Amygdala (tissue), 56 donors: ENCODE measurements around the gene GJD3.
A peak's percentile ranks its signal among the peaks of the same experiment; 100 is the strongest.

Experiments
- DNase-seq, 56 donors: peaks; one replicate each; lab custom pipeline; 2025; lab: John Stamatoyannopoulos, UW

The GJD3 gene

DNA sequence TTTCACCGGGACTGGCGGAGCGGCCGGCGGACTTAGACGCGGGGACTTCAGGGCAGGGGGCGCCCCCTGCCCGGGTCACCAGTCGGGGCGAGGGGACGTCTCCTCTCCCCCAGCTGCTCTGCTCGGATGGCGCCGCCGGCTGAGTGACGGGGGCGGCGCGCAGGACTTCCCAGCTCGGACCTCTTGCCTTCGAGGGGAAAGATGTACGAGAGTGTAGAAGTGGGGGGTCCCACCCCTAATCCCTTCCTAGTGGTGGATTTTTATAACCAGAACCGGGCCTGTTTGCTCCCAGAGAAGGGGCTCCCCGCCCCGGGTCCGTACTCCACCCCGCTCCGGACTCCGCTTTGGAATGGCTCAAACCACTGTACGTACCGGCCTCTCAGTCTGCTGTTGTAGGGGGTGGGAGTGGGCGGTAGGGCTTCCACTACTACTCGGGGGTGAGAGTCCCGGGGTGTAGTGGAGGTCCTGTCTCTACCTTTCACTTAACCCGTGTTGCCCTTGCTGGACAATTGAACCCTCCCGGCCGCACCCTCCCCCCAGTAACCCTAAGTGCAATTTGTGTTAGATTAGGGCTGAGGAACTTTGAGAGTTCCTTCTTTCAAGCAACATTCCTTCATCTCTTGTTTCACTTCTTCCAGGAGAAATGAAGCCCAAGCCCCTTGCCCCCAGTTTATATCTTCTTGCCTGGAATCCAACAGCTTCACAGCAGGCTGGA is 21.9 kb downstream of the GJD3 start:
- no peak for DNase-seq

DNA sequence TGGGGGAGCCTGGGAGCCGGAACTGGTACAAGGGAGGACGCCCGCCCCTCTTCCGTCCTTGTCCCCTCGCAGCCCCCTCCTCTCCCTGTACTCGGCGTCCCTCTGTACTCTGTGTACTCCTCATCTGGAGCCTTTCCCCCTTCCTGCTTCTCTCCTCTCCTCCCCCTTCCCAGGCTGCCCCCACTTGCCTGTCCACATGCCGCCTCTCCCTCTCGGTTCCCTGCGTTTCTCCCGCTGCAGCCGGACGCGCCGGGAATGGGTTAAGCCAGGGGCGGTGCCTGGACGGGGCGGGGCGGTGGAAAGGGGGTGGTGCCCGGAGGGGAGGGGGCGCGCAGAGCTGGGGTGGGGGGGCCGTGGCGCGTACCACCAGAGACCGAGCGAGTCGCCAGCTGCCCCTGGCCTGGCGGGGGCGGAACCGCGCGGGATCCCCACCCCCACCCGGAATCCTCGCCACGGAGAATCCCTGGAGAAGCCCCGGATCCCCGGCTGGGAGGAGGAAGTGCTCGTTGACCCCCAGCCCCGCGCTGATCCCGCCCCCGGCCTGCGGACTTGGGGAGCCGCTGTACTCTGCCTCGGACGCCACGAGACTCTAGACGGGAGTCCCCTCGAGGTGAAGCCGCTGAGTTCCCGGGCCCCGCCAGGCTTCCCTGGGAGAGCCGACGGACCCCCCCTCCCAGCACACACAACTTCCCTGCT is 22.6 kb downstream of the GJD3 start:
- peak in 43 of 56 donors; percentile 12 to 85 (median 46) for DNase-seq

DNA sequence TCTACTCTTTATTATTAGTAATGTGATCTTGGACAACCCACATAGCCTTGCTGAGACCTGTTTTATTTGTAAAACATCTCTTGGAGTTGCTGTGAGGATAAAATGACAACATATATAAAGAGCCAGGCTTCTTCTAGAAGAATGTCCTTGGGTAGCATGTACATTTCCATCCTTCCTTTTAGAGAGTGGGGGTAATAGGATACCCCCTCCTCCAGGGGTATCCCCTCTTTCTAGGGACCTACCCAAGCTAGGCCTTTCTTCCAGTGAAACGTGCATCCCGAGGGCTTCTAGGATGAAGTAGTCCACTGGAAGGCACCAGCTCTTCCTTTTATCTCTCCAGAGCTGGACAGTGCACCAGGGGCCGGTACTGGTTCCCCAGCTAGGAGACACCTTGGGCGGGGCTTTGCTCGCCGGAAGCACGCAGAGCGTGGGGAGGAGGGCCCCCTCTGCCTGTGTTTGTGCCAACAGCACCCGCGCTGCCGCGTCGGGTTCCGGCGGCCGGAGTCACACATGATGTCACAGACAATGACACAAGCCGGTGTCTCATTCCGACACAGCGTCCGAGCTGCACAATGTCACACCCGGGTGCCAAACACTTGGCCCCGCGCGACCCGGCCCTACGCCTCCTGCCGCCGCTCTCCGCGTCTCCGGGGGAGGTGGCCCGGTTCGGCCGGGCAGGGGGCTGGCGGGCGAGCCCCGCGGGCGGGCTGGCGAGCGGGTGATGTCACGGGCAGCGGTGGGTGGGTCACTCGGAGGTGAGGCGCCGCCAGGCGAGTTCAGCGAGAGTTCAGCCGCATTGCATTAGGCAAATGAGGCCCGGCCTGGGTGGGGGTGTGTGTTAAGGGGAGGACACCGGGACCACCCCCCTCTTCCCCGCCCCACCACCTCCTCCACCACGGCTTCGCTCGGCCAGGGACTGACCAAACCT is 23.4 kb downstream of the GJD3 start:
- peak in 46 of 56 donors; percentile 21 to 94 (median 58) for DNase-seq

DNA sequence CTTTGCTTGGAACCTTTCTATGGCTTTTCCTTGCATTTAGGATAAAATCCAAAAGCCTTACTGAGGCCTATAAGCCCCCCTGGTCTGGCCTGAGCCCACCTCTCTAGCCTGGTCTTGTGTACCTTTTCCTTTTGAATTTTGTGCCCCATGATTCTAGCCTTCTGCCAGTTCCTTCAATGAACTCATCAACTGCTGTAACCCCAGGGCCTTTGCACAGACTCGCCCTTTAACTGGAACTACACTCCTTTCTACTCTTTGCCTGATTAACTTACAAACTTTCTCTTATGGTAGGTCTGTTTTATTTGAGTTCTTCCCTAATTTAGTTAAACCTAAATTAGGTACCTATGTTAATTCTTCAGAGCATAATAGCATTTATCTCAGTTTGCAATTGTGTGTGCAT is 24.2 kb downstream of the GJD3 start:
- DNase-seq = no peak

DNA sequence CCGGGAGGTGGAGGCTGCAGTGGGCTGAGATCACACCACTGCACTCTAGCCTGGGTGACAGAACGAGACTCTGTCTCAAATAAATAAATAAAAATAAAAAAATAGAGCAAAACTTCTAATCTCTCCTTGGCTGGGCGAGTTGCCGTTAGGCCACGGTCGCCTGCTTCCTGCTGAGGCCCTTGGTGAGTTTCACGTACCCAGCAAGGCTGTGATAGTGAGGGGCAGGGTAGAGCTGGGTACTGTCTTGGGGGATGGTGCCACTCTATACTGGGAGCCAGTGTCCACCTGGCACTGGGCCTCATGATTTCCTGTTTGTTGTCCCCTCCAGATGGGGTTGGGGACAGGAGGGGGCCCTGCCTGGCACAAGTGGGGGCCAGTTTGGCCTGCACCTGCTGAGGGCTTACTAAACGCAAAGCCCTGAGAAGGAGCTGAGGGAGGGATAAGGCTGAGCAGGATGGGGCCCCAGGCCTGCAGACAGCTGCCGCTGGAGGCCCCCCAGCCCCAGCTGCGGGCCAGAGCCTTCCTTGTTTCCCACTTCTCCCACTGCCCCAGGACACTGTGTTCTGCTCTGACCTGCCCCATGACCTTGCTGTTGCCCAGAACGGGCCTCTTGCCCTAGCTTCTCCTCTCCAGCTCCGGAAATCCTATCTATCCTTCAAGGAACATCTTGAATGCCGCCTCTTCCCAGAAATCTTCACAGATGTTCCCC is 25.4 kb downstream of the GJD3 start:
- DNase-seq = no peak

DNA sequence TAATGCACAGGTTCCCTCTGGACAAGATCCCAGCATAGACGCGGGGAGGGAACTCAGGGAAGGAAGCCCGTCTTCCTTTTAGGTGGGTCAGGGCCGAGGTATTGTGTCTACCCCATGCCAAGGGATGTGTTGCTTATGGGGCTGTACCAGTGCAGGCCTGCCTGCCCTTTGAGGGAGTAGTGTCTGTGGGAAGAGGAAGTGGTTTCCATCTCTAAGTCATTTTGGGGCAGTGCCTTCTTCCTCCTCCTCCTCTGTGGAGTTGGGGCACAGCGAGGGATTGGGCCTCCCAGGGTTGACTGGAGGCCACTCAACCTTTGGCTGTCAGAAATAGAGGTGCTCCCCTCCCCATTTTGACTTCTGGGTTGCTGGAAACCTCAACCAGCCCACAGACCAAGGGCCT is 26.5 kb downstream of the GJD3 start:
- no peak for DNase-seq

DNA sequence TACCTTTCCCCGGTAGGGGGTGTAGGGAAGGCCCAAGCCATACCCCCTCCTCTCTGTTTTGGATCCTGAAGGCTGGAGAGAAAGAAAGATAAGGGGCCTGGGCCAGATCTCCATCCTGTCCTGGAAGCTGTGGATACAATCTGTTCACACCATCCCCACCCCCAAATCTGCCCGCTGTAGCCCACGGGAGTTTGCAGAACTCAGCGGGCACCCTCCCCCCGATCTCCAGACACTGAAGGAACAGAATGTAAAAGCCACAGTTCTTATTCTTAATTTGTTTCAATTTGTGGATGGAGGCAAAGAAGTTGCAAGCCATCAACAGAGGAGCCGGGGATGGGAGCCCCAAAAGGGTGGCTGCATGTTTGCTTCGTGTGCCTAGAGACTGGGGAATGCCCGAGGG is 27.2 kb downstream of the GJD3 start:
- DNase-seq = no peak

DNA sequence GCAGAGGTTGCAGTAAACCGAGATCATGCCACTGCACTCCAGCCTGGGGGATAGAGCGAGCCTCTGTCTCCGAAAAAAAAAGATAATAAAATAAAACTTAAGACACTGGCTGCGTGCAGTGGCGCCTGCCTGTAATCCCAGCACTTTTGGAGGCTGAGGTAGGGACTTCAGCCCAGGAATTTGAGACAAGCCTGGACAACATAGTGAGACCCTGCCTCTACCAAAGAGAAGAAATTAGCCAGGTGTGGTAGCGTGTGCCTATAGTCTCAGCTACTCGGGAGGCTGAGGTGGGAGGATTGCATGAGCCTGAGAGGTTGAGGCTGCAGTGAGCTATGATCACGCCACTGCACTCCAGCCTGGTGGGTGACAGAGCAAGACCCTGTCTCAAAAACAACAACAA is 28.9 kb downstream of the GJD3 start:
- no peak for DNase-seq

DNA sequence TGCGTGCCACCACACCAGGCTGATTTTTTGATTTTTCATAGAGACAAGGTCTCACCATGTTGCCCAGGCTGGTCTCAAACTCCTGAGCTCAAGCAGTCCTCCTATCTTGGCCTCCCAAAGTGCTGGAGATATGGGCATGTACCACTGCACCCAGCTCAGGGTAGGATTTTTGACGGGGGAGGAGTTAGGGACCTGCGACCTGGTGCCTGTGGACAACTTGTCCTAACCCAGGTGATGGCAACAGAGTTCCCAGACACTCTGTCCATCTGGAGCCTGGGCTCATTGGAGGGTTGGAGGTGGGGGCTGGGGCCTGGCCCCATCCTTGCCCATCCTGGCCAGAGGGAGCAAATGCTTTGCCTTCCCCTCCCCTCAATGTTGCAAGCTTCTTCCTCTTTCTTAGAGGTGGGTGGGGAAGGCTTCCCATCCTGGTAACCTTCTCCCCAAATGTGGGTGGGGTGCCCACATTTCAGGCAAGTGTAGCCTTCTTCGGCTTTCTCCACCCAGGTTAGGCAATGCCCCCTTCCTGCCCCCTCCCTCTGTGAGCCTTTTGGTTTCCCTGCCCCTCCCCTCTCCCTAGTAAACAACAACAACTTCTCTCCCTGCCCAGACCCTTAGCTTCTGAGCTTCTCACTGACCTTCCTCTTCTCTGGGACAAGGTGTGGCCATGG is 30.6 kb downstream of the GJD3 start:
- DNase-seq = no peak

DNA sequence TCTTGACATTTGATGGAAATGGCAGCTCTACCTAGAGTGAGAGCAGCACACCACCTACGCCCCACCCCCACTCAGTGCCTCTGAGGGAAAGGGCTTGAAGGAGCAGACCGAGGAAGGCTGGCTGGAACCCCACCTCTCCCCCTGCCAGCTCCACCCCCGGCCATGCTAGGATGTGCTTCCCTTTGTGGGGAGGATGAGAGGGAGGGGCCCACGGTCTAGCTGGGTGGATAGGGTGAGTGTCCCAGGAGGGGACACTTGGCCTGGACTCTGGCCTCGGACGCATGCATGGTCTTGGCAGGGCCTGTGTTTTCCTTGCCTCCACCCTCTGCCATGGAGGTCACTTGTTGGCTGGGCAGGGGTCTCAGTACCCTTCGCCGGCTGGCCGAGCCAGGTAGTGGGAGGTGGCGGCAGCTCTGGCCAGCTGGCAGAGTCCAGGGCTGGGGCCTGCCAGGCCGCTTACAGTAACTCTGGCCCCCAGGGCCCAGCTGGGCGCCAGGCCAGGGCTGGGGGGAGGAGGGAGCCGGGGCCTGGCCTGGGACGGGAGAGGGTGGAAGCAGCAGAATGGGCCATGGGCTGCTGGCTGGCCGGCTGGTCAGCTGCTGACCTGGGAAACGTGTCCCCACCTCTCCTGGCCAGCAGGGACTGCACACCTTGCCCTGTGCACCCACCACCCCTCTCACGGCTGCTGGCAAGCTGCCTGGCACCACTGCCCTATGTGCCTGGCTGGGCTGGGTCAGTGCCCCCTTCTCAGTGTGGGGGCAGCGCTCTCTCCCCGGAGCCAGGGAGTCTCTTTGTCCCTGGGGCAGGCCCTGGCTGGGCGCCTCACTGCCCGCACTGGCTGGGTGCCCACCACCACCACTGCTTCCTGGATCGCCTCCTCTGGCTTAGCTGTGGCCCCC is 32.5 kb downstream of the GJD3 start:
- peak in 46 of 56 donors; percentile 26 to 96 (median 71) for DNase-seq

DNA sequence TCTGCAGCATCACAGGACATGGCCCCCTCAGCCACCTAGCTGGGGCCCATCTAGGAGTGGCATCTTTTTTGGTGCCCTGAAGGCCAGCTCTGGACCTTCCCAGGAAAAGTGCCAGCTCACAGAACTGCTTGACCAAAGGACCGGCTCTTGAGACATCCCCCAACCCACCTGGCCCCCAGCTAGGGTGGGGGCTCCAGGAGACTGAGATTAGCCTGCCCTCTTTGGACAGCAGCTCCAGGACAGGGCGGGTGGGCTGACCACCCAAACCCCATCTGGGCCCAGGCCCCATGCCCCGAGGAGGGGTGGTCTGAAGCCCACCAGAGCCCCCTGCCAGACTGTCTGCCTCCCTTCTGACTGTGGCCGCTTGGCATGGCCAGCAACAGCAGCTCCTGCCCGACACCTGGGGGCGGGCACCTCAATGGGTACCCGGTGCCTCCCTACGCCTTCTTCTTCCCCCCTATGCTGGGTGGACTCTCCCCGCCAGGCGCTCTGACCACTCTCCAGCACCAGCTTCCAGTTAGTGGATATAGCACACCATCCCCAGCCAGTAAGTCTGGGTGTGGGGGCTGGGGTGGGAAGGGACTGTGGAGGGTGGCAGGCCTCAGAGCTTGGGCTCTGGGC is 33.6 kb downstream of the GJD3 start:
- DNase-seq = no peak

DNA sequence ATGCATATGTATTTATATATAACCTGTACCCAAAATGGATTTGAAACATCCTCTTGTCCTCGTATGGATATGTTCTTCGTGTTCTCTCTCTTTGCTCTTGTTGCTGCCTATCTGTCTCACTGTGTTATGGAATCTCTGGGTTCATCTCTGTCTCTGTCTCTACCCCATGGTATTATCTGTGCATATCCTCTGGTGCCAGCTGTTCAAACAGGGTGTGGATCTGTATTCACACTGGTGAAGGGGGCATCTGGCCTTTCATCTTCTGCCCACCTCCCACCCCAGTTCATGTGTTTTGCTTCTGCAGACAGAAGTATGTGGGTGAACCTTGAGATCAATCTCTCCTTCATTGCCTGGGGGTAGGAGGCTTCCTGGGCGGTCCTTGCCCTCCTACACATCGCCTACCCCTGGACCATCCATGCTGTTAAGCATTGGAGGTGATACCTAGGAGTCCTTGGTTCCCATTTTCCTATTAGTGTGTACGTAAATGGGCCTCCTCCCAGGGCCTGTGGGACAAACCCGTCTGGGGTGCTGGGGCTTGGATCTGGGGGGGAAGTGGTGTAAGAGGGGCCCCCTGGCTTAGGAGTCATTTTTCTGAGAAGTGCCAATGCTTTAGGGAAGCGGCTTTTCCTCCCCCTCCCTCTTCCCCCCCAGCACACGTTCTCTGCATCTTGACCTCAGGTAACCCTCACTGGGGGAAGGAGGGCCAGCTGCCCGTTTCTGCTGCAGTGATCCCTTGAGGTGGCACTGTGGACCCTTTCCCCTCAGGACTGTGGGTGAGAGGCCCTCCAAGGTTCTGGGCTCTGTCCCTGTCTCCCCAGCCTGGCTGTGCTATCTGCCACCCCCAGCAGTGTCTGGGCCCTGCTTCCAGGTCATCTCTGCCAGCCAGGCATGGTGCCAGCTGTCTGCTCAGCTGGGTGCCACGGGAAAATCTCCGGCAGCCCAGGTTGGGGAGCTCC is 34.4 kb downstream of the GJD3 start:
- DNase-seq = peak in 2 of 56 donors; percentile 24 to 31

DNA sequence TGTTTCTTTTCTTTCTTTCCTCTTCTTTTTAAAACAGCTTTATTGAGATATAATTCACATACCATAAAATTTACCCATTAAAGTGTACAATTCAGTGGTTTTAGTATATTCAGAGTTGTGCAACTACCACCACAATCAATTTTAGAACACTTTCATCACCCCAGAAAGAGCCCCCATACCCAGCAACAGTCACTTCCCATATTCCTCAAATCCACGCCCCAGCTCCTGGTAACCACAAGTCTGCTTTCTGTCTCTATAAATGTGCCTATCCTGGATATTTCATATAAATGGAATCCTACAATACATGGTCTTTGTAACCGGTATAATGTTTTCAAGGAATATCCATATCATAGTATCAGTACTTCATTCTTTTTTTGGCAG is 36.2 kb downstream of the GJD3 start:
- DNase-seq = no peak

DNA sequence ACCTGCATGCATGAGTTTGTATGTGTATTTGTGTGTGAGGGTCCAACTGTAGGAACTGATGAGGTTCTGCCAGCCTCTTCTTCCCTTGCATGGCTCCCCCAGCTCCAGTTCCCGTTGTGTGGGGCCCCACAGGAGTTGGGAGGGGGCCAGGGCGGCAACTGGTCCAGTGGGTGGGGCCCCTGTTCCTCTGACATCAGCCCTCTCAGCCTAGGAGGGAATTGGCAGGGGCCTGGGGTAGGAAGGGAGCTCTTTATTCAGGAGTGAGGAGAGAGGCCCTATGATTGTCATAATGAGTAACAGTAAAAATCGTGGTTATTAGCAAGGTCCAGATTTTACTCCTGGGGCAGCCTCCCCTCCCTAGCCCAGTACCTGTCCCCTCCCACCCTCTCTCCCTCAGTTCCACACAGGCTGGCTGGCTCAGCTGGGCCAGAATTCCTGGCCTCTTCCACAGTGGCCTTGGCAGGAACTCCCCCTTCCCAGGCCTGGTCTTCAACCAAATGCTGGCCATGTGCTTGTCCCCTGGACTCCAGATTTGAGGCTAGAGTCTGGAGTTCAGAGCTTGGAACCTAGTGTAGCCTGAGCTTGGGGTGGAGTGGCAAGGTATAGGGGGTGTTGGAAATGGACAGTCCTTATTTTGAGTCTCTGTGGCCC is 36.7 kb downstream of the GJD3 start:
- DNase-seq = no peak

DNA sequence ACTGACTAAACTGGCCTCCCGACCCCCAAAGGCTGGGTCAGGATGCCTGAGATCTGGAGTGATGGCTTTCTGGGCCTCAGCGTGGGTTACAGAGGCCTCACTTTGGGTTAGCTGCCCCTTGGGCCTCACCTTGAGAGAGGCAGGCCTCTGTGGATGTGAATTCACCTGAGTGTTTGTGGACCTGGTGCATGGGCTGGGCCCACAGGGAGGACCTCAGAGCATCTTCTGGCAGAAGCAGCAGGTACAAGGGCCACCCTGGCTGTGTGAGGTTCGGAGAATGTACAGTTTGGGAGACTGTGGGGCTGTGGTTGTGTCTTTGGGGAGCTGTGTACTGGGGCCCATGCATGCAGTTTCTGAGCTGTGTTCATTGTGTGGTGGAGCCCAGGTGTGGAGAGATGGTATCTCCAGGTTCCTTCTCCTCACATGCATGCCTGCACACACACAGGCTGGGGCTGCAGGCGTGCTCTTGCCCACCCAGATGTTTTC is 37.2 kb downstream of the GJD3 start:
- DNase-seq = no peak

DNA sequence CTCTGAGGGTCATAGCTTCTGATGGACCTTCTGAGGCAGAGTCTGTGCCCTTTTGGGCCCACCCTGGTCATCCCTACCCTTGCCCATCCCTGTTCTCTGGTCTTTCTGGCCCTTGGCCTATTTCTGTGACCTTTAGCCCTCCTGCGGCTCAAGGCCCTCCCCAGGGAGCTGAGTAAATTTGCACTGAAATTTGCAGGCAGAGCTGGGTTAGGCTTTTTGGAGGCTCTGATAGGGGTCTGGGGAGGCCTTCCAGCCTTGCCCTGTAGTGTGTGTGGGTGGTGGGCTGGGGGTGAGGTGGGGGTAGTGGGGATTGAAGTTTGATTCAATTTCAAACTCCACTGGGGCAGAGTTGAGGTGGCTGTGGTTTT is 37.7 kb downstream of the GJD3 start:
- DNase-seq = no peak
